AG04450 (cell line): ENCODE data around the gene BZW1. TPM values are rescaled to one million over a fixed set of nuclear protein-coding genes. Genes with fewer than 3 reads are reported as not detected.

Experiments
- CTCF ChIA-PET: fragments of 300-600, 350-600 bp; formaldehyde crosslinking; extraction: SDS; loops from one replicate; lab custom pipeline; 2022; ENCODE audit warnings: antibody characterized with exemption, inconsistent platforms; lab: Charles Lee
- POLR2A ChIA-PET: fragments of 350-600 bp; formaldehyde crosslinking; extraction: SDS; loops from one replicate; lab custom pipeline; 2021; ENCODE audit warnings: antibody characterized with exemption, inconsistent platforms; lab: Yijun Ruan, JAX
- DNase-seq: peaks from one replicate; pipeline ENCODE4 v3.0.0-alpha.2; 2011; ENCODE audit warnings: low read depth, low spot score
- H3K27ac ChIP-seq: one replicate; pipeline ENCODE4 v1.5.1; 2012; ENCODE audit warnings: low read depth, low read length, control low read depth
- H3K27me3 ChIP-seq: one replicate; pipeline ENCODE4 v1.6.0; 2012; ENCODE audit warnings: low read length; ENCODE audit not compliant: control insufficient read depth, insufficient read depth
- H3K4me3 ChIP-seq: 2 replicates; pipeline ENCODE4 v1.5.1; 2011; ENCODE audit warnings: mild to moderate bottlenecking, low read depth, low read length, control low read depth
- H3K9me3 ChIP-seq: 2 replicates; pipeline ENCODE4 v1.5.1; 2012; ENCODE audit warnings: low read length; ENCODE audit not compliant: control insufficient read depth, insufficient read depth
- CTCF ChIP-seq: IDR thresholded peaks from 2 replicates; pipeline ENCODE4 v1.5.1; 2011; ENCODE audit warnings: low read depth, low read length, control low read depth, inconsistent platforms
- polyA plus RNA-seq: library from polyadenylated mRNA; depleted of rRNA; stranded (reverse); fragments of >200 nt; gene quantifications from 2 replicates; pipeline ENCODE4 v1.2.3, GENCODE V29; 2011

The BZW1 gene
- polyA plus RNA-seq, 1 experiment = 376 TPM

GRCh38 chr2:200782251-200782650 lies 29.5 kb upstream of the BZW1 start:
- H3K27me3 ChIP-seq = no peaks in the 10 kb centered on the region
- TF ChIP-seq CTCF = no peak
- ChIA-PET CTCF (no interaction called here), POLR2A (no interaction called here)
- H3K9me3 ChIP-seq = no peaks in the 10 kb centered on the region
- DNase-seq = no peak
- H3K27ac ChIP-seq = no peak overlapping the region
- H3K4me3 ChIP-seq = no peak overlapping the region

- ChIA-PET CTCF (no interaction called here), POLR2A (no interaction called here)
- H3K9me3 ChIP-seq = no peaks in the 10 kb centered on the region
- no peak for TF ChIP-seq CTCF
- no peaks in the 10 kb centered on the region for H3K27me3 ChIP-seq
- DNase-seq = no peak
- no peak overlapping the region for H3K4me3 ChIP-seq
- no peak overlapping the region for H3K27ac ChIP-seq
Observed at GRCh38 chr2:200784215-200784614, 27.5 kb upstream of the BZW1 start.

- H3K27ac ChIP-seq = peak overlapping the region; percentile 87
- no peaks in the 10 kb centered on the region for H3K27me3 ChIP-seq
- no peak for TF ChIP-seq CTCF
- no peak overlapping the region for H3K4me3 ChIP-seq
- H3K9me3 ChIP-seq = no peaks in the 10 kb centered on the region
- no peak for DNase-seq
- POLR2A ChIA-PET = interaction anchor here (0.7 to 1.1 kb wide), 2 partner anchors 38 to 170 kb away, joined by 3 read pairs; no protein-coding TSS in a partner anchor
- CTCF ChIA-PET = interaction anchor here (0.7 kb wide), 1 partner anchor 28 kb away, joined by 3 read pairs; no protein-coding TSS in a partner anchor
Observed at GRCh38 chr2:200786423-200786822, 25.3 kb upstream of the BZW1 start.

GRCh38 chr2:200786826-200787225 lies 24.9 kb upstream of the BZW1 start:
- CTCF ChIA-PET = interaction anchor here (0.7 kb wide), 1 partner anchor 29 kb away, joined by 3 read pairs; no protein-coding TSS in a partner anchor
- peak; percentile 27 for DNase-seq
- Histone ChIP-seq H3K4me3 (no peak overlapping the region), H3K9me3 (no peaks in the 10 kb centered on the region), H3K27me3 (no peaks in the 10 kb centered on the region), H3K27ac (peak overlapping the region; percentile 87)
- no peak for TF ChIP-seq CTCF
- POLR2A ChIA-PET = interaction anchor here (0.7 to 1.1 kb wide), 2 partner anchors 39 to 170 kb away, joined by 3 read pairs; no protein-coding TSS in a partner anchor

GRCh38 chr2:200787351-200788120 lies 24.2 kb upstream of the BZW1 start:
- POLR2A ChIA-PET = interaction anchor here (1.1 kb wide), 1 partner anchor 171 kb away, joined by 3 read pairs; no protein-coding TSS in a partner anchor
- no peak overlapping the region; the same call in 1 of the 2 replicates for H3K4me3 ChIP-seq
- DNase-seq = peak; percentile 79

More at GRCh38 chr2:200787351-200788120, 24.2 kb upstream of the BZW1 start:
- CTCF ChIA-PET = no interaction called here
- no peak for TF ChIP-seq CTCF
- Histone ChIP-seq H3K27ac (peak overlapping the region; percentile 89), H3K27me3 (no peaks in the 10 kb centered on the region), H3K9me3 (no peaks in the 10 kb centered on the region)
